CD4-positive, alpha-beta T cell (primary cell): ENCODE data around the gene BCDIN3D. TPM values are rescaled to one million over a fixed set of nuclear protein-coding genes. Genes with fewer than 3 reads are reported as not detected.

ENCODE experiments used
- ATAC-seq: fragments of 200-7000 bp; cut with Tn5 transposase; one replicate; pipeline ENCODE4 v1.10.0; 2022; ENCODE audit warnings: mild to moderate bottlenecking; ENCODE audit not compliant: poor library complexity
- CTCF ChIA-PET: fragments of 350-600 bp; sonication (Branson Sonifier 250); formaldehyde crosslinking; loops from one replicate; lab custom pipeline; 2021; ENCODE audit warnings: antibody characterized with exemption, inconsistent platforms; lab: Charles Lee
- POLR2A ChIA-PET: fragments of 350-600 bp; sonication (Branson Sonifier 250); formaldehyde crosslinking; loops from one replicate; lab custom pipeline; 2021; ENCODE audit warnings: antibody characterized with exemption, inconsistent platforms; lab: Charles Lee
- DNase-seq, 14 experiments: peaks; one replicate each; pipeline ENCODE4 v3.0.0-alpha.2; 2013 to 2020; ENCODE audit warnings: mixed read lengths in 2 of 14
- H3K27ac ChIP-seq, 2 donors: one replicate each; pipeline versions ENCODE4 v1.5.1 to v1.7.0; 2013; ENCODE audit warnings: low read length in 2 of 2, low read depth in 1 of 2, mild to moderate bottlenecking in 1 of 2
- H3K27me3 ChIP-seq, 2 experiments: 1 replicate in 1 of 2; 2 replicates in 1 of 2; pipeline versions ENCODE4 v1.6.1 to v1.7.0; 2013; ENCODE audit warnings: low read length in 2 of 2, control low read depth in 1 of 2, mild to moderate bottlenecking in 1 of 2, moderate library complexity in 1 of 2; ENCODE audit not compliant: insufficient read depth in 2 of 2, control insufficient read depth in 1 of 2
- H3K36me3 ChIP-seq: one replicate; pipeline ENCODE4 v1.6.1; 2013; ENCODE audit warnings: low read length, control low read depth; ENCODE audit not compliant: insufficient read depth
- H3K4me1 ChIP-seq: one replicate; pipeline ENCODE4 v1.6.1; 2013; ENCODE audit warnings: low read length, control low read depth; ENCODE audit not compliant: insufficient read depth
- H3K4me3 ChIP-seq: one replicate; pipeline ENCODE4 v1.5.1; 2013; ENCODE audit warnings: mild to moderate bottlenecking, low read length, moderate library complexity
- H3K9me3 ChIP-seq, 2 experiments: 1 replicate in 1 of 2; 2 replicates in 1 of 2; pipeline versions ENCODE4 v1.6.1 to v1.7.0; 2013; ENCODE audit warnings: low read length in 2 of 2, mild to moderate bottlenecking in 2 of 2, control low read depth in 1 of 2, moderate library complexity in 1 of 2; ENCODE audit not compliant: control insufficient read depth in 1 of 2, insufficient read depth in 1 of 2
- H3K27ac Mint-ChIP-seq: one replicate; pipeline ENCODE4 v1.8.0; 2020; ENCODE audit warnings: mixed read lengths
- H3K27me3 Mint-ChIP-seq: one replicate; pipeline ENCODE4 v1.8.0; 2021; ENCODE audit warnings: mixed read lengths
- H3K36me3 Mint-ChIP-seq: one replicate; pipeline ENCODE4 v1.8.0; 2021; ENCODE audit warnings: low read depth, mixed read lengths
- H3K4me1 Mint-ChIP-seq: one replicate; pipeline ENCODE4 v1.8.0; 2021; ENCODE audit warnings: low read depth, mixed read lengths
- H3K4me3 Mint-ChIP-seq: one replicate; pipeline ENCODE4 v1.8.0; 2020; ENCODE audit warnings: mild to moderate bottlenecking, mixed read lengths
- H3K9me3 Mint-ChIP-seq: one replicate; pipeline ENCODE4 v1.8.0; 2020; ENCODE audit warnings: mixed read lengths
- intact Hi-C, 2 experiments: fragments of 100-400 bp; cut with DNase I in 1 of 2; cut with micrococcal nuclease in 1 of 2; formaldehyde crosslinking; loops; one replicate each; pipeline versions ENCODE4 v1.15.1 to v1.9.0; 2023 to 2025; cut with DNase I, micrococcal nuclease
- total RNA-seq, 174 experiments: library from RNA in 2 of 174; stranded (reverse) in 2 of 174; gene quantifications; one replicate each; pipeline ENCODE4 v1.2.3 and lab custom pipeline; 2021 to 2026
- TF ChIP-seq, protein P1 (sequence below): fragments of 200-600 bp; IDR thresholded peaks from one replicate; pipeline ENCODE4 v1.8.0; 2022; ENCODE audit warnings: antibody characterized with exemption, mild to moderate bottlenecking

BCDIN3D gene
- total RNA-seq, 2 experiments from 2014 or later: 2.8 to 3.9 TPM

DNA sequence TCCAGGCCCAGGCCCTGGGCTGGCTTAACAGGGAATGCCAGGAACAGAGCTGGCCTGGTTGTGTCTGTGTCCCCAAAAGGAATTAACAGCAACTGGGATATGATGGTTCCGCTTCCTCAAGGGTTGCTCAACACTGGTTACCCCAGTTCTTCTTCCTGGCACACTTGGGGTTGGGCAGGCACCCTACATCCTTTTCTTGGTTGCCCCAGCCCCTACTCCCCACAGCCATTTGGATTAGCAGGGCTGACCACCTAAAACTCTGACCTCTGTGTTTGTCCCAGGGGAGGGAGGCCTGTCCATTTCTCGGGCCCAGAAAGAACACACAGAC, 45.5 kb downstream of the BCDIN3D start:
- Histone ChIP-seq H3K4me3 (no peak overlapping the region), H3K27ac (no peak overlapping the region), H3K9me3 (no peaks in the 10 kb centered on the region), H3K27me3 (no peaks in the 10 kb centered on the region), H3K36me3 (peaks cover 26% of the 10 kb centered on the region), H3K4me1 (no peaks in the 10 kb centered on the region)
- POLR2A ChIA-PET: no interaction called here
- CTCF ChIA-PET: no interaction called here
- Mint-ChIP-seq H3K27me3 (no peaks in the 10 kb centered on the region), H3K4me1 (no peaks in the 10 kb centered on the region), H3K36me3 (peaks cover 20% of the 10 kb centered on the region), H3K4me3 (no peak overlapping the region), H3K27ac (no peak overlapping the region), H3K9me3 (no peaks in the 10 kb centered on the region)
- ATAC-seq (no peak), DNase-seq (no peak)
- intact Hi-C loops: no loop called here
- TF ChIP-seq, protein P1, sequence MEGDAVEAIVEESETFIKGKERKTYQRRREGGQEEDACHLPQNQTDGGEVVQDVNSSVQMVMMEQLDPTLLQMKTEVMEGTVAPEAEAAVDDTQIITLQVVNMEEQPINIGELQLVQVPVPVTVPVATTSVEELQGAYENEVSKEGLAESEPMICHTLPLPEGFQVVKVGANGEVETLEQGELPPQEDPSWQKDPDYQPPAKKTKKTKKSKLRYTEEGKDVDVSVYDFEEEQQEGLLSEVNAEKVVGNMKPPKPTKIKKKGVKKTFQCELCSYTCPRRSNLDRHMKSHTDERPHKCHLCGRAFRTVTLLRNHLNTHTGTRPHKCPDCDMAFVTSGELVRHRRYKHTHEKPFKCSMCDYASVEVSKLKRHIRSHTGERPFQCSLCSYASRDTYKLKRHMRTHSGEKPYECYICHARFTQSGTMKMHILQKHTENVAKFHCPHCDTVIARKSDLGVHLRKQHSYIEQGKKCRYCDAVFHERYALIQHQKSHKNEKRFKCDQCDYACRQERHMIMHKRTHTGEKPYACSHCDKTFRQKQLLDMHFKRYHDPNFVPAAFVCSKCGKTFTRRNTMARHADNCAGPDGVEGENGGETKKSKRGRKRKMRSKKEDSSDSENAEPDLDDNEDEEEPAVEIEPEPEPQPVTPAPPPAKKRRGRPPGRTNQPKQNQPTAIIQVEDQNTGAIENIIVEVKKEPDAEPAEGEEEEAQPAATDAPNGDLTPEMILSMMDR: no peak

DNA sequence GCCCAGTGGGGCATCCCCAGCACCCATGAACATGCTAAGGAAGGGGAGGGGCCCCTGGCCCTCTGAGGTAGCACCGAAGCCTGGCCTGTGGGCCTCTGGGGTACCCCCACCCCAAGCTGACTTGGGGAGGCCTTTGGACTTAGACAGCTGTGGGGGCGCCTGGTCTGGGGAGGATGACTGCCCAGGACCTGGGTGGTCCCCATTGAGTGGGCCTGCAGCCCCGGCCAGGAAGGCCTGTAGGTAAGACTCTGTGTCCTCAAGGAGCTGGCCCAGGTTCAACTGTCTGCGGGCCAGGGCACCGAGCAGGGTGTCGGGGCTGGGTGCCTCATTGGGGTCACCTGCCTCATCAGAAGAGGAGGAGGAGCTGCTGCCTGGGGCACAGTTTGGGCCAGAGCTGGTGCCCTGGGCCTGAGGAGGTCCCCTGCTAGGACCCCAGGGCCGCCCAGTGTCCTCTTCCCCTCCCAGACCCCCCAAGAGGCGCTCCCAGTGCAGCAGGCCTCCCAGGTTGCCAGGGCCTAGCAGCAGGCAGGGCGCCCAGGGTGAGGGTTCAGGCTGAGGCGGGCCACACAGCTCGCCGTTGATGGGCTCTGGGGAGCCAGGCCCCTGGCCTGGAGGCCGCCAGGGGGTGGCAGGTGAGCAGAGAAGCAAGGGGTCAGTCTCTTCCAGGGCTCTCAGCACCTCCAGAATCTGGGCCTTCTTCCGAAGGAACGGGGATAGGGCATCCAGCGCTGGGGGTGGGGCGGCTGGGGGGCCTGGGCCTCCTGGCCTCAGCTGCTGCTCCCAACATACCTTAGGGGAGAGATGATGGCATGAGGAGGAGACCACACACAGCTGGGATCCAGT, 46.1 kb downstream of the BCDIN3D start:
- DNase-seq: no peak
- ChIA-PET POLR2A (no interaction called here), CTCF (no interaction called here)
- no peak for ATAC-seq
- Histone ChIP-seq H3K27ac (no peak overlapping the region), H3K36me3 (peaks cover 24% of the 10 kb centered on the region), H3K9me3 (no peaks in the 10 kb centered on the region), H3K27me3 (no peaks in the 10 kb centered on the region), H3K4me3 (no peak overlapping the region), H3K4me1 (no peaks in the 10 kb centered on the region)
- Mint-ChIP-seq H3K4me1 (no peaks in the 10 kb centered on the region), H3K27ac (no peak overlapping the region), H3K36me3 (peaks cover 20% of the 10 kb centered on the region), H3K4me3 (no peak overlapping the region), H3K9me3 (no peaks in the 10 kb centered on the region), H3K27me3 (no peaks in the 10 kb centered on the region)
- TF ChIP-seq, protein P1: no peak
- intact Hi-C loops: no loop called here

GRCh38 chr12:49796155-49796554, 46.8 kb downstream of the BCDIN3D start:
- Histone ChIP-seq H3K36me3 (peaks cover 17% of the 10 kb centered on the region), H3K27ac (no peak overlapping the region), H3K4me3 (no peak overlapping the region), H3K27me3 (no peaks in the 10 kb centered on the region), H3K9me3 (no peaks in the 10 kb centered on the region), H3K4me1 (no peaks in the 10 kb centered on the region)
- H3K4me3 Mint-ChIP-seq: no peak overlapping the region
- TF ChIP-seq, protein P1: no peak
- H3K27ac Mint-ChIP-seq: no peak overlapping the region
- no peaks in the 10 kb centered on the region for H3K27me3 Mint-ChIP-seq
- ATAC-seq: no peak
- intact Hi-C loops: no loop called here
- ChIA-PET CTCF (no interaction called here), POLR2A (no interaction called here)
- peaks cover 20% of the 10 kb centered on the region for H3K36me3 Mint-ChIP-seq
- H3K9me3 Mint-ChIP-seq: no peaks in the 10 kb centered on the region
- DNase-seq: no peak
- H3K4me1 Mint-ChIP-seq: no peaks in the 10 kb centered on the region
